Measurements from ENCODE around the gene UNC79.

Gene UNC79

GRCh38 chr14:93665169-93665568 lies 234.4 kb downstream of the UNC79 start:
- no peak for DNase-seq

DNA sequence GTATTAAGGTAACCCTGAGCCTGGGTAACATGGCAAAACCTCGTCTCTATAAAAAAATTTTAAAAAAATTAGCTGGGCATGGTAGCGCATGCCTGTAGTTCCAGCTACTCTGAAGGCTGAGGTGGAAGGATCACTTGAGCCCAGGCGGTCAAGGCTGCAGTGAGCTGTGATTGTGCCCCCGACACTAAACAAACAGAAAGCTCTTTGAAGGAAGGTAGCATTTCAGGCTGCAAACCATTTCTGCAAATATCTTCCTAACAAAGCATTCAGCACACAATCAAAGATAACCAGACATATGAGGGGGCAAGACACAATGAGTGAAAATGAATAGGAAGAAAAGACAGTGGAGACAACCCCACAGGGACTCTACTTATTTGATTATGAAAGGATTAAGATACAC lies 238.9 kb downstream of the UNC79 start:
- no peak for DNase-seq

GRCh38 chr14:93674343-93674742 lies 243.6 kb downstream of the UNC79 start:
- DNase-seq: no peak

DNA sequence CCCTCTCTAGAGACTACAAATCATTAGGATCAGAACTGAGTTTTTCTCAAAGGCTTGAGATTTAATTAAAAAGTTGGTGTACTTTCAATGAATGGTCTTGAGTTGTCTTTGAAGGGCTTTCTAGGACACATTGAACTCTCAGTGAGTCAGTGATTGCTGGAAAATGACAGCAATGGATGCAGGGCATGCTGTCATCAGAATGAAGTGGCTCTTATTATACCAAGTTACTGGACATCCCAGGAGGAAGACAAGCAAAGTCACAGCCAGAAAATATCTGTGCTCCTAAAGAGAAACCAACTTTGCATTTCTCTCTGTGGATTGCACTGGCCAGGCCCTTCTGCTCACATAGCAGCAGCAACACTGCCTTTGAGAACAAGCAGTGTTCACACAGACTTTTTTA lies 244.9 kb downstream of the UNC79 start:
- DNase-seq: no peak

GRCh38 chr14:93676416-93676958 lies 245.7 kb downstream of the UNC79 start:
- DNase-seq: no peak

- no peak for DNase-seq
Measured at GRCh38 chr14:93682459-93682858, 251.7 kb downstream of the UNC79 start.

DNA sequence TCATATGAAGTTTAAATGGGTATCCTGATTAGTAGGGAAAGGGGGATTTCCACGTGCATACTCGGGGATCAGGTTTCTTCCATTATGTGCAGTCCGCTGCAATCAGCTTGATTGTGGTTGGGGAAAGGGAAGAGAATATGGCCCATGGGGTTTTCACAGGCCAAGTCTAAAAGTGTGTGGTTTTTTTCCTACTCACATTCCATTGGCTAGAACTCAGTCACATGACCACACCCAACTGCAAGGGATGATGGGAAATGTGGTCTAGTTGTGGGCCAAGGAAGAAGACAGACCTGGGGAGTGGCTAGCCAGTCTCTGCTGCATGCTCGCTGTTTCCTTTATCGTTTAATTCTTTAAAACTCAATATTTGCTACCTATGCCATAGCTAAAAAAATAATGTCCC lies 252.5 kb downstream of the UNC79 start:
- DNase-seq: peak in 3 of 4 experiments; percentile 4 to 19 (median 9)

GRCh38 chr14:93685121-93685895 lies 254.6 kb downstream of the UNC79 start:
- no peak for DNase-seq

- DNase-seq: no peak
Measured at GRCh38 chr14:93686268-93686667, 255.5 kb downstream of the UNC79 start.

- DNase-seq: no peak
Measured at GRCh38 chr14:93688239-93688666, 257.5 kb downstream of the UNC79 start.

- no peak for DNase-seq
Measured at GRCh38 chr14:93688820-93689219, 258.1 kb downstream of the UNC79 start.

DNA sequence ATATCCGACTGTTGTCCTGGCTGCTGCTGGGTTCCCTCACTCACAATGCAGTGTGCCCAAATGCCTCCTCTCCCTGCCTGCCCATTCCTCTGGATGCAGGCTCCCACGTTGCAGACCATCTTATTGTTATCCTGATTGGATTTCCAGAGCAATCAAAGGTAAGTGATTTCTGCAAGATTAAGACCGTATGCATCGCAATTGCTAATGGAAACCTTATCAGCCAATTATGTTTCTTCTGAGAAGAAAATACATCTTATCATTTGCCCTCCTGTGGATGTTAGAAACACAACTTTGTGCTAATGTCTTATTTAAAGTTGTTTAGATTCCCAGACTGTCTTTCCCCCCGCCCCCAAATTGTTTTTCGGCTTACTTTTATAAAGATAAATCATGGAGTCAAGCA lies 259.4 kb downstream of the UNC79 start:
- no peak for DNase-seq

DNA sequence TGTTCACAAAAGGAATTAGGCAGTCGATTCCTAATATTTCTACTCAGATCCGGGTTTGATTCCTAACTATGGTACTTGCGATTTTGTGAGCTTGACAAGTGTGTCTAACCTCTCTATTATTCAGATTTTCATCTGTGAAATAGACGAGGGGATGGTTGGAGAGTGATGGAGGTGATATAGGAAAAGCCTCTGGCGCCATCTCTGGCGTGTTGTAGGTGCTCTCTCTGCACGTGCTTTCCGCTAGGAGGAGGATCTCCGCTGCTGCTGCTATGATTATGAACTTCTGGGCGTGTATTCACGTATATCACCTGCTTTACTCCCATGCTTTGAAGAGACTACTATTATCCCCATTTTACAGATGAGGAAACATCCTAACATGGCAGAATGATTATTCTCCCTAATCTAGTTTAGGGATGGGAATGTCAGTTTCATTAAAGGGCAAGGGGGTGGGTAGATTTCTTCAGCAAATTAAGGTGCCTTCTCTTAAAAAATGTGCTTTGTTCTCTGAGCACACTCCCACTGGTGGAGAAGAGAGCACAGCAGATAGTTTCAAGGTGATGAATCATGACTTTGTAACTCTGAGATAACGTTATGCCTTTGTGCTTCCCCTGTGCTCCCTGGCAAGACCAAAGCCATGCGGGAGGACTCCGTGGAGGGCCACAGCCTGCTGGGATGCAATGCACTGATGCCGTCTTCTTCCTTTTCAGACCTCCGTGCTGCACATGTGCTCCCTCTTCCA lies 260.5 kb downstream of the UNC79 start:
- no peak for DNase-seq

DNA sequence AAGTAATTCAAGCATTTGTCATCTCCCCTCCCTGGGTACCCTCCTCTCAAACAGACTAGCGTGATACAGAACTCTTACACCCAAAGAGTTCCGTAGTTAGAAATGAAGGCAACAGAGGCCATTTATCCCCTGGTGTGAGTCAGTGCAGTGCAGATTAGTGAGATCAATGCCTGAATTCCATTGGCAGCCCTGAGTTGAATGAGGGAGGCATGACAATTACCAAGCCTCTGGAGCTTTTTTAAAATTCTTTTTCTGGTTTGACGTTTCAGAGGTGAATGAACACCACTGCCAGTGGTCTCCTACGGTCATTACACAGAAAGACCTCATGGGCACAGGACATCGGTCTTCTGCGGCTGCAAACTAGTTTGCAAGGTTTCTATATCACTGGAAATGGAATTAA lies 263.2 kb downstream of the UNC79 start:
- DNase-seq: no peak

DNA sequence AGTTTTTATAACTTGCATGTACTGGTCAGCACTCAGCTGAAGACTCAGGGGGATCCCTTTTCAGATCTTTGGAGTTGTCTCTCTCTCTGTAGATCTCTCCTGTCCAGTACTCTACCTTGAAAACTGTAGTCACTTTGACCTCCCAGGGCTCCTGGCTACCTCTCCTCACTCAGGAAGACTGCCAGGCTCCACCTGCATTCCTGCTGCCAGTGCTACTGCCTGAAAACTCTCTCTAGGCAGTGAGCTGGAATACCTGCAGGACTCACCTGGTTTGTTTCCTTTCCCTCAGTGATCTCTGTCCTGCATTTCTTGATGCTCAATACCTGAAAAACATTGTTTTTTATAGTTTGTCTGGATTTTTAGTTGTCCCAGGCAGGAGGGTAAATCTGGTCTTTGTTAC lies 270.2 kb downstream of the UNC79 start:
- no peak for DNase-seq

DNA sequence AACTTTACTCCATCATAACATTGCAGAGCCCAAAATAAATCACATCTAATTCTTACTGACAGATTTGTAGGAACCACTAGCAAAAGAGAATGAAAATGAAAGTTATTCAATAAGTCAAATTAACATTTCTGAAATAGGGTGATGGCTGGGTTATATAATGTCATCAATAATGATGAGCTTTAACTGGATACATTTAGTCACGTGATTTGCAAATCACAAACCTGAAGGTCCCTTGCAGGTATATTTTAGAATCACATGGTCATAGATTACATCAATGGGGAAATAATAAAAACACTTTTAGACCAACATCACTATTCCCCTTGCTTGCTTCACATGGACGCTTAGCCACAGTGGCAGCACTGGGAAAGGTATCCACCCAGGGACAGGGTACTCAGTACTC lies 270.8 kb downstream of the UNC79 start:
- DNase-seq: no peak

- no peak for DNase-seq
Measured at GRCh38 chr14:93702946-93703345, 272.2 kb downstream of the UNC79 start.

- no peak for DNase-seq
Measured at GRCh38 chr14:93703941-93704340, 273.2 kb downstream of the UNC79 start.

DNA sequence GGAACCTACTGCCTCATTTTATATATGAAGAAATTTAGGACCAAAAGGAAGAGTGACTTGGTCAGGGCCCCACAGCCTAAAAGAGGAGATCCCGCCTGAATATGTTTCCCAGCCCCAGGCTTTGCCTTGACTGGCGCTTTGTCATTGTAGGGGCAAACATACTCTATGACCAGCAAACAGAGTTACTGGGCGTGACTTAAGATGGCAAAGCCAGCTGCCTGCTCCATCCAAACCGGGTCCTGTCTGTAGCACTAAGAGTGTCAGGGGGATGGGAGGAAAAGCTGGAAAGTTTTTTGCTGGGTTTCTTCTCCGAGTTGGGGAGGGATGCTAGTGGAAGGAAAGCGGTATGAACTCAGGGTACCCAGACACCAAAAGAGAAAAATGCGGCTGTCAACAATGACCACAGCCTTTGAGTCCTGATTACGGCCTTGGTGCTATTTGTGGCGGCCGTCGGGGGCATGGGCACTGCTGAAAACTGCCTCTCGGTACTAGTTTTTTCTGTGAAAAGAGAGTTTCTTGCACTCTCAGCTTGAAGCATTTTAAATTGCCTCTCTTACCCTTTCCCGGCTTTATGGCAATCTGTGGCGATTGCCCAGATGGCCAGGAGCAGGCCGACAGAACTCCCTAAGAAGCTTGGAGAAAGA lies 274.9 kb downstream of the UNC79 start:
- DNase-seq: no peak

DNA sequence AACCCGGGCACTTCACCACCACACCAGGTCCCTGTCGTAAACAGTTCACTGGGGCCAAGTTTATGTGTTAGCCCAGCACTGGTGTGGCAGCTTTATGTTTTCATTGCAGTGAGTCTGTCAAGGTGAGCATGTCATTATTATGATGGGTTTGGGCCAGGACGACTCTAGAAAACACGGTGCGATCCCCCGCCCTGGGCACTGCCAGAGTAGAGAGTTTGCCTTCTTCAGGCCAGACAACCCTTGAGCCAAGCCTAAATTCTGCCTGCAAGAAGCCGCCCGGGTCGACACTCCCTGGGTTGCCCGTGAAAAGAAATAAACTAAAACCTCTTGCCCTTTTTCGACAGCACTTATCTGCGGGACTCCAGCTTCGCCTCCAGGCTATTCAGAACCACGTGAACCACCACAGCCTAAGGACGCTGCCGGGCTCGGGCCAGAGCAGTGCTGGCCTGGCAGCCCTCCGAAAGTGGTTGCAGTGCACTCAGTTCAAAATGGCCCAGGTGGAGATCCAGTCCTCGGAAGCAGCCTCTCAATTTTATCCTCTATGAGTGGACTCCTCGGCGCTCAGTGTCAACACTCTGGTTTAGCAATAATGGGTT lies 275.7 kb downstream of the UNC79 start:
- no peak for DNase-seq

DNA sequence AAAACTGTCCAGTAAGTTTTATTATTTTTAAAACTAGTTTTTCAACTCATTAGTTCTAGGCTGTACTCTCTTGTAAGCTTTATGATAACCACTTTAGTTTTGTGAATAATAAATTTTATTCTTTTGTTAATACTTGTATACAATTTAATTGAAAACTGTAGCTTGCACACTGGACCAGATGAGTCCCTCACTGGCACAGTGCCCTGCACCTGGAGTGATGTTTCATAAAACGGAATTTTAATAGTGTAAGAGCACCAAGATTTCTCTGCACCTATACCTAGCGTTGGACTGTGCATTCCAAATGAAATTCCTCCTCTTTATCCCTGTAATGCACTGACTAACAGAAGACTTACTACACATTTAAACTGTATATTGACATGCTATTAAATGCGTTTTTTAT lies 276.7 kb downstream of the UNC79 start:
- DNase-seq: no peak

GRCh38 chr14:93708311-93708734 lies 277.6 kb downstream of the UNC79 start:
- peak in 2 of 4 experiments; percentile 18 to 25 for DNase-seq

- no peak for DNase-seq
Measured at GRCh38 chr14:93708800-93709199, 278.1 kb downstream of the UNC79 start.

Data from suppressor macrophage (primary cell).